ENCODE results near the gene NOL4L. TPM values are rescaled to one million over a fixed set of nuclear protein-coding genes. Genes with fewer than 3 reads are reported as not detected.
"Not testable (repeated sequence)": the region's sequence is repeated elsewhere in the genome, so short reads cannot be mapped to it uniquely, and the experiment has no call there.

NOL4L gene
- total and polyA plus RNA-seq, 5 experiments from 2014 or later: 10.0 to 66.1 (median 21.5) TPM

GRCh38 chr20:32472581-32473207, 112.4 kb downstream of the NOL4L start:
- peaks cover 25 to 50% (median 37%) of the 10 kb centered on the region in 4 donors for H3K4me1 Mint-ChIP-seq
- DNase-seq: peak in 1 of 10 donors; percentile 44
- POLR2A ChIA-PET: interaction anchor here (0.9 to 2.8 kb wide), 2 partner anchors 12 to 36 kb away, joined by 7 to 14 read pairs; no protein-coding TSS in a partner anchor
- H3K36me3 Mint-ChIP-seq: peaks cover 0 to 18% (median 2%) of the 10 kb centered on the region in 3 donors
- H3K27me3 Mint-ChIP-seq: no peaks in the 10 kb centered on the region
- no peak overlapping the region for H3K4me3 Mint-ChIP-seq
- peak overlapping the region in 5 of 10 donors; percentile 34 to 73 (median 59) for H3K27ac Mint-ChIP-seq
- H3K9me3 Mint-ChIP-seq: no peaks in the 10 kb centered on the region
- ATAC-seq: no peak

- Mint-ChIP-seq H3K9me3 (no peaks in the 10 kb centered on the region), H3K27ac (peak overlapping the region in 9 of 10 donors; percentile 16 to 91 (median 74)), H3K36me3 (peaks cover 0 to 22% (median 2%) of the 10 kb centered on the region in 3 donors), H3K4me1 (peaks cover 12 to 37% (median 19%) of the 10 kb centered on the region in 4 donors), H3K27me3 (no peaks in the 10 kb centered on the region), H3K4me3 (no peak overlapping the region)
- POLR2A ChIA-PET: interaction anchor here (1.6 to 2.8 kb wide), 2 partner anchors 38 to 50 kb away, joined by 4 to 14 read pairs; no protein-coding TSS in a partner anchor
- DNase-seq (no peak), ATAC-seq (no peak)
These were observed 114.2 kb downstream of the NOL4L start for GRCh38 chr20:32470940-32471339.

GRCh38 chr20:32470025-32470861, 114.9 kb downstream of the NOL4L start:
- H3K36me3 Mint-ChIP-seq: peaks cover 0 to 24% (median 2%) of the 10 kb centered on the region in 3 donors
- peak; percentile 64 to 73 for ATAC-seq
- H3K27ac Mint-ChIP-seq: peak overlapping the region; percentile 66 to 90 (median 76)
- H3K4me3 Mint-ChIP-seq: peak overlapping the region in 1 of 10 donors; percentile 59
- POLR2A ChIA-PET: interaction anchor here (1.6 to 2.8 kb wide), 2 partner anchors 39 to 51 kb away, joined by 4 to 14 read pairs; no protein-coding TSS in a partner anchor
- no peaks in the 10 kb centered on the region for H3K9me3 Mint-ChIP-seq
- H3K27me3 Mint-ChIP-seq: no peaks in the 10 kb centered on the region
- H3K4me1 Mint-ChIP-seq: peaks cover 8 to 32% (median 13%) of the 10 kb centered on the region in 4 donors
- DNase-seq: no peak

GRCh38 chr20:32468860-32469259, 116.3 kb downstream of the NOL4L start:
- Mint-ChIP-seq H3K4me3 (no peak overlapping the region), H3K4me1 (peaks cover 8 to 33% (median 11%) of the 10 kb centered on the region in 4 donors), H3K36me3 (peaks cover 0 to 25% (median 2%) of the 10 kb centered on the region in 3 donors), H3K27ac (peak overlapping the region in 2 of 10 donors; percentile 52 to 72), H3K27me3 (no peaks in the 10 kb centered on the region), H3K9me3 (no peaks in the 10 kb centered on the region)
- ATAC-seq (no peak), DNase-seq (no peak)
- POLR2A ChIA-PET: interaction anchor here (0.6 to 1.1 kb wide), 2 partner anchors 36 to 40 kb away, joined by 3 read pairs; no protein-coding TSS in a partner anchor

- H3K36me3 Mint-ChIP-seq: peaks cover 0 to 20% (median 0%) of the 10 kb centered on the region in 3 donors
These were observed 116.9 kb downstream of the NOL4L start for GRCh38 chr20:32468313-32468640.

GRCh38 chr20:32467506-32468312, 117.4 kb downstream of the NOL4L start:
- peak overlapping the region in 8 of 10 donors; percentile 20 to 88 (median 70) for H3K27ac Mint-ChIP-seq
- ATAC-seq (no peak), DNase-seq (no peak)
- no peaks in the 10 kb centered on the region for H3K27me3 Mint-ChIP-seq
- H3K4me1 Mint-ChIP-seq: peaks cover 7 to 24% (median 10%) of the 10 kb centered on the region in 4 donors
- peaks cover 0 to 20% (median 0%) of the 10 kb centered on the region in 3 donors for H3K36me3 Mint-ChIP-seq
- no peaks in the 10 kb centered on the region for H3K9me3 Mint-ChIP-seq
- POLR2A ChIA-PET: interaction anchor here (0.6 to 1.2 kb wide), 4 partner anchors 14 to 825 kb away, joined by 3 to 6 read pairs (median 4); no protein-coding TSS in a partner anchor
- H3K4me3 Mint-ChIP-seq: no peak overlapping the region

More at GRCh38 chr20:32468313-32468640, 116.9 kb downstream of the NOL4L start:
- no peaks in the 10 kb centered on the region for H3K9me3 Mint-ChIP-seq
- ATAC-seq (no peak), DNase-seq (no peak)
- H3K27ac Mint-ChIP-seq: peak overlapping the region in 3 of 10 donors; percentile 20 to 33 (median 25)
- no peaks in the 10 kb centered on the region for H3K27me3 Mint-ChIP-seq
- H3K4me3 Mint-ChIP-seq: no peak overlapping the region
- H3K4me1 Mint-ChIP-seq: peaks cover 7 to 28% (median 10%) of the 10 kb centered on the region in 4 donors
- POLR2A ChIA-PET: interaction anchor here (0.6 to 1.1 kb wide), 3 partner anchors 24 to 41 kb away, joined by 3 read pairs; no protein-coding TSS in a partner anchor

GRCh38 chr20:32466739-32467505, 118.2 kb downstream of the NOL4L start:
- H3K9me3 Mint-ChIP-seq: no peaks in the 10 kb centered on the region
- peak in 1 of 10 donors; percentile 59 for DNase-seq
- H3K27ac Mint-ChIP-seq: peak overlapping the region in 7 of 10 donors; percentile 24 to 88 (median 68)
- ATAC-seq: no peak
- H3K4me1 Mint-ChIP-seq: peaks cover 7 to 25% (median 11%) of the 10 kb centered on the region in 4 donors
- H3K4me3 Mint-ChIP-seq: no peak overlapping the region
- H3K36me3 Mint-ChIP-seq: peaks cover 0 to 26% (median 0%) of the 10 kb centered on the region in 3 donors
- POLR2A ChIA-PET: interaction anchor here (0.7 to 1.2 kb wide), 2 partner anchors 13 to 44 kb away, joined by 3 to 4 read pairs; no protein-coding TSS in a partner anchor
- no peaks in the 10 kb centered on the region for H3K27me3 Mint-ChIP-seq

- H3K27me3 Mint-ChIP-seq, H3K4me3 Mint-ChIP-seq, ATAC-seq, H3K9me3 Mint-ChIP-seq: not testable (repeated sequence)
- Mint-ChIP-seq H3K27ac (peak overlapping the region in 4 of 10 donors; percentile 25 to 63 (median 34)), H3K4me1 (peaks cover 5 to 21% (median 6%) of the 10 kb centered on the region in 4 donors), H3K36me3 (peaks cover 0 to 23% (median 0%) of the 10 kb centered on the region in 3 donors)
- peak in 1 of 10 donors; percentile 47 for DNase-seq
- POLR2A ChIA-PET: interaction anchor here (0.7 to 1.0 kb wide), 3 partner anchors 17 to 45 kb away, joined by 3 to 5 read pairs (median 5); no protein-coding TSS in a partner anchor
These were observed 119.0 kb downstream of the NOL4L start for GRCh38 chr20:32465901-32466675.

- Mint-ChIP-seq H3K27ac (peak overlapping the region in 6 of 10 donors; percentile 27 to 79 (median 38)), H3K36me3 (peaks cover 0 to 21% (median 0%) of the 10 kb centered on the region in 3 donors), H3K9me3 (no peaks in the 10 kb centered on the region), H3K4me1 (peaks cover 3 to 19% (median 4%) of the 10 kb centered on the region in 4 donors), H3K4me3 (no peak overlapping the region), H3K27me3 (no peaks in the 10 kb centered on the region)
- POLR2A ChIA-PET: interaction anchor here (1.0 kb wide), 1 partner anchor 18 kb away, joined by 5 read pairs; no protein-coding TSS in a partner anchor
- peak in 1 of 10 donors; percentile 50 for DNase-seq
- no peak for ATAC-seq
These were observed 119.8 kb downstream of the NOL4L start for GRCh38 chr20:32465092-32465900.

Data from naive thymus-derived CD8-positive, alpha-beta T cell (primary cell).